Glutamatergic neuron (in vitro differentiated cells): ENCODE results near the gene ROR1. TPM values are rescaled to one million over a fixed set of nuclear protein-coding genes. Genes with fewer than 3 reads are reported as not detected.
A peak's percentile ranks its signal among the peaks of the same experiment; 100 is the strongest.

Source experiments
- DNase-seq: peaks from one replicate; pipeline ENCODE4 v3.0.0; 2022
- H3K27ac Mint-ChIP-seq: one replicate; pipeline ENCODE4 v1.8.0; 2020; ENCODE audit warnings: mild to moderate bottlenecking, mixed read lengths, inconsistent platforms; ENCODE audit not compliant: unreplicated experiment
- H3K27me3 Mint-ChIP-seq: one replicate; pipeline ENCODE4 v1.8.0; 2020; ENCODE audit warnings: mild to moderate bottlenecking, moderate library complexity, mixed read lengths, inconsistent platforms; ENCODE audit not compliant: unreplicated experiment
- H3K36me3 Mint-ChIP-seq: one replicate; pipeline ENCODE4 v1.8.0; 2020; ENCODE audit warnings: mild to moderate bottlenecking, mixed read lengths, inconsistent platforms; ENCODE audit not compliant: unreplicated experiment
- H3K4me1 Mint-ChIP-seq: one replicate; pipeline ENCODE4 v1.8.0; 2020; ENCODE audit warnings: mild to moderate bottlenecking, low read depth, mixed read lengths, inconsistent platforms; ENCODE audit not compliant: unreplicated experiment
- H3K4me3 Mint-ChIP-seq: one replicate; pipeline ENCODE4 v1.8.0; 2020; ENCODE audit warnings: mild to moderate bottlenecking, mixed read lengths, inconsistent platforms; ENCODE audit not compliant: unreplicated experiment
- H3K9me3 Mint-ChIP-seq: one replicate; pipeline ENCODE4 v1.8.0; 2020; ENCODE audit warnings: mild to moderate bottlenecking, moderate library complexity, mixed read lengths, inconsistent platforms; ENCODE audit not compliant: unreplicated experiment
- total RNA-seq: library from RNA; stranded (reverse); fragmentation: NEBNext Ultra II Directional; extraction: Animal tissue kit (Norgen Biotek cat#: 25700); gene quantifications from one replicate; pipeline ENCODE4 v1.2.1, GENCODE V29; 2021; ENCODE audit not compliant: unreplicated experiment
- TF ChIP-seq, protein P1 (sequence below): fragments of 200-600 bp; sonication (generic); IDR thresholded peaks from one replicate; pipeline ENCODE4 v1.5.0; 2021; ENCODE audit not compliant: partially characterized antibody, unreplicated experiment

Gene ROR1
- total RNA-seq, 1 donor from 2014 or later = 11.3 TPM

DNA sequence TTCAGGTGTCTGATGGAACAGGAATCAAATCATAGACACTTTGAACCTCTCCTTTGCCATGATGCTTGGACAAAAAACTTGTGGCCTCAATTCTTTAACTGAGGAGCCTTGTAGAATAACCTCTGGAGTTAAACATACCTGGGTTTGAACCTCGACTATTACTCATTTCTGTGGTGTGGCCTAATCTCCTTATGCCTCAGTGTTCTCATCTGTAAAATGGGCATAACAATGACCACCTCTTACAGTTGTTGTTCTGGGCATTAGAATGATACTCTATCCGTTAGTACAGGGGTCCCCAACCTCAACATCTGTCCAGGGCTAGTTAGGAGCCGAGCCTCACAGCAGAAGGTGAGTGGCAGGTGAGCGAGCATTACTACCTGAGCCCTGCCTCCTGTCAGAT lies 137.2 kb downstream of the ROR1 start:
- TF ChIP-seq, protein P1, sequence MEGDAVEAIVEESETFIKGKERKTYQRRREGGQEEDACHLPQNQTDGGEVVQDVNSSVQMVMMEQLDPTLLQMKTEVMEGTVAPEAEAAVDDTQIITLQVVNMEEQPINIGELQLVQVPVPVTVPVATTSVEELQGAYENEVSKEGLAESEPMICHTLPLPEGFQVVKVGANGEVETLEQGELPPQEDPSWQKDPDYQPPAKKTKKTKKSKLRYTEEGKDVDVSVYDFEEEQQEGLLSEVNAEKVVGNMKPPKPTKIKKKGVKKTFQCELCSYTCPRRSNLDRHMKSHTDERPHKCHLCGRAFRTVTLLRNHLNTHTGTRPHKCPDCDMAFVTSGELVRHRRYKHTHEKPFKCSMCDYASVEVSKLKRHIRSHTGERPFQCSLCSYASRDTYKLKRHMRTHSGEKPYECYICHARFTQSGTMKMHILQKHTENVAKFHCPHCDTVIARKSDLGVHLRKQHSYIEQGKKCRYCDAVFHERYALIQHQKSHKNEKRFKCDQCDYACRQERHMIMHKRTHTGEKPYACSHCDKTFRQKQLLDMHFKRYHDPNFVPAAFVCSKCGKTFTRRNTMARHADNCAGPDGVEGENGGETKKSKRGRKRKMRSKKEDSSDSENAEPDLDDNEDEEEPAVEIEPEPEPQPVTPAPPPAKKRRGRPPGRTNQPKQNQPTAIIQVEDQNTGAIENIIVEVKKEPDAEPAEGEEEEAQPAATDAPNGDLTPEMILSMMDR = no peak
- H3K9me3 Mint-ChIP-seq = no peaks in the 10 kb centered on the region
- H3K4me1 Mint-ChIP-seq = peaks cover 22% of the 10 kb centered on the region
- H3K4me3 Mint-ChIP-seq = no peak overlapping the region
- no peaks in the 10 kb centered on the region for H3K27me3 Mint-ChIP-seq
- DNase-seq = no peak
- H3K36me3 Mint-ChIP-seq = no peaks in the 10 kb centered on the region
- no peak overlapping the region for H3K27ac Mint-ChIP-seq

DNA sequence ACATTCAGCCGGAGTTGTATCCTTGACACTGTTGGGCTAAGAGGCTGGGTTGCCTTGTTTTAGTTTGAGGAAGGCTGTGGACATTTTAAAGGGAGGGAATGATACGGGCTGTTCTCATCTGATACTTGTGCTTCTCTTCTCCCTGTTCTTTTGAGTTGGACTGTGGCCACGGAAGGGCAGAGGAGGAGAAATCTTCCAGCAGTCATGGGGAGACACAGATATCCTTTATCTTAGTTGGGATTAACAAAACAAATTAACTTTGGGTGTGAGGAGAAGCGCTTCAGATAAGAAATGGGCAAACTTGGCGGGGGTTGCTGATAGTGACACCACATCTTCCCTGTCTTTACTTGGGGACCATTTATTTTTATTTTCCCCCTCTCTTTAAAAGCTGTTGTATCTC lies 138.8 kb downstream of the ROR1 start:
- no peak for DNase-seq
- H3K36me3 Mint-ChIP-seq = no peaks in the 10 kb centered on the region
- H3K27ac Mint-ChIP-seq = no peak overlapping the region
- no peaks in the 10 kb centered on the region for H3K9me3 Mint-ChIP-seq
- TF ChIP-seq, protein P1 = no peak
- H3K4me3 Mint-ChIP-seq = no peak overlapping the region
- no peaks in the 10 kb centered on the region for H3K27me3 Mint-ChIP-seq
- peaks cover 13% of the 10 kb centered on the region for H3K4me1 Mint-ChIP-seq

DNA sequence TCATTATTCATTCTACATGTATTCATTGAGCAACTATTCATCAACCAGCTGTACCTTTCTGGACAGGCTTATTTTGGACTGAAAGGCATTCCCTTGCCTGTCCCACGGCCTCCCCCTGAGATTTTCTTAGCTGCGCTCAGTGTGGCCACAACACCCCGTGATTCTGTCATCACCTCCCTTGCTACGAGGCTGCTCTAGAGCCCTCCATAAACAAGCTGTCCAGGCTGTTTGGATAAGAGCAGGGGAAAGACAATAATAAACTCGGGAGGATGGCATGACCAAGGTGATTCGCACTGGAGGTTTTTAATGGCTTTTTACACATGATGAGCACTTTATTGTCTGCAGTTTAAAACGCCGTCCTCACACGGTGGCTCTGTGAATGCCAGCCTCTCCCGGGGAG lies 139.7 kb downstream of the ROR1 start:
- TF ChIP-seq, protein P1 = no peak
- Mint-ChIP-seq H3K4me1 (peaks cover 17% of the 10 kb centered on the region), H3K27me3 (no peaks in the 10 kb centered on the region), H3K9me3 (no peaks in the 10 kb centered on the region), H3K27ac (no peak overlapping the region), H3K36me3 (no peaks in the 10 kb centered on the region), H3K4me3 (no peak overlapping the region)
- no peak for DNase-seq

DNA sequence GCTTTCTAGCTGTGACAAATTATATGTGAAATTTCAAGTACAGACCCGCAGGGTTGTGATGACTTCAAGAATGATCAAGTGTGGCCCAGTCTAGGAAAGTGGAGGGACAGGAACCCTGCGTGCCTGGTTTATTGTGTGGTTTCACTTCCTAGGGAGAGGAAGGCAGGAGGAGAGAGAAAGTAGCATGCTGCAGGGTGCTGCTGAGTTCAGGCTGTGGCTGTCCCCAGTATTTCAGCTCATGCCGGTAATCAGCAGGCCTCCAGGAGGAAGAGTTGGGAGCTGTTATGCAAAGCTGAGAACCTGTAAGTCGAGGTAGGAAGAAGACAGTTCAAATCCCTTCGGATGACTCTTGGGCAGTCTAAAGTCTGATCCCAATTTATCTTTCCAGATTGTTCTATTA lies 140.4 kb downstream of the ROR1 start:
- H3K27ac Mint-ChIP-seq = peak overlapping the region; percentile 31
- peaks cover 17% of the 10 kb centered on the region for H3K4me1 Mint-ChIP-seq
- H3K27me3 Mint-ChIP-seq = no peaks in the 10 kb centered on the region
- TF ChIP-seq, protein P1 = no peak
- H3K36me3 Mint-ChIP-seq = no peaks in the 10 kb centered on the region
- no peaks in the 10 kb centered on the region for H3K9me3 Mint-ChIP-seq
- no peak overlapping the region for H3K4me3 Mint-ChIP-seq
- no peak for DNase-seq

DNA sequence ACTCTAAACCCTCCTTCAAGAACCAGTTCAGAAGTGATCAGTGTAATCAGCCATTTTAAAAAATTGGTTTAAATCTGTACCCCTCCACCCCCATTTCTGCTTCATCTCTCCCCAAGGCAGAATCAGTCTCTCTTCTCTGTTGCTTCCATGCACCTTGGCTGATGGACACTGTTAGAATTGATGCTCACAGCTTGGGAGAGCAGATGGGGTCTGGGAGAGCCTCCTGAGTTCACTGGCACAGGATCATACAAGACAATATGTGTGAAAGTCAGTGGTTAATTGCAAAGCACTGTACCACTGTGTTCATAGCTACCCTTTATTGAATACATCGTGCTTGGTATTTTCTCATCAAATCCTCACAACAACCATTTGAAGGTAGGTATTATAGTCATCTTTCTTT lies 140.9 kb downstream of the ROR1 start:
- no peak for DNase-seq
- Mint-ChIP-seq H3K4me3 (no peak overlapping the region), H3K4me1 (peaks cover 20% of the 10 kb centered on the region), H3K27me3 (no peaks in the 10 kb centered on the region), H3K9me3 (no peaks in the 10 kb centered on the region), H3K36me3 (no peaks in the 10 kb centered on the region), H3K27ac (peak overlapping the region; percentile 31)
- TF ChIP-seq, protein P1 = no peak
